T-helper 9 cell (primary cell): ENCODE data around the gene TLR3.
A peak's percentile ranks its signal among the peaks of the same experiment; 100 is the strongest.
"Not testable (repeated sequence)": the region's sequence is repeated elsewhere in the genome, so short reads cannot be mapped to it uniquely, and the experiment has no call there.

Experiments
- DNase-seq: peaks from one replicate; pipeline ENCODE4 v3.0.0-alpha.2; 2020

The TLR3 gene

GRCh38 chr4:186050135-186050534 lies 18.8 kb upstream of the TLR3 start:
- DNase-seq, result not testable (repeated sequence)

- DNase-seq, result no peak
Observed at GRCh38 chr4:186051096-186051495, 17.9 kb upstream of the TLR3 start.

GRCh38 chr4:186058253-186058979 lies 10.5 kb upstream of the TLR3 start:
- DNase-seq, result no peak

- DNase-seq, result no peak
Observed at GRCh38 chr4:186058980-186059316, 10.0 kb upstream of the TLR3 start.

- no peak for DNase-seq
Observed at GRCh38 chr4:186061921-186062320, 7.0 kb upstream of the TLR3 start.

GRCh38 chr4:186067757-186068385 lies 1.1 kb upstream of the TLR3 start:
- DNase-seq, result peak; percentile 3

GRCh38 chr4:186069729-186070128 lies 773 bp downstream of the TLR3 start:
- no peak for DNase-seq

GRCh38 chr4:186072516-186072915 lies 3.6 kb downstream of the TLR3 start:
- no peak for DNase-seq

- no peak for DNase-seq
Observed at GRCh38 chr4:186074189-186074588, 5.2 kb downstream of the TLR3 start.

GRCh38 chr4:186078981-186079638 lies 10.2 kb downstream of the TLR3 start:
- DNase-seq, result no peak

GRCh38 chr4:186079694-186080093 lies 10.7 kb downstream of the TLR3 start:
- DNase-seq, result no peak

- no peak for DNase-seq
Observed at GRCh38 chr4:186081202-186081807, 12.3 kb downstream of the TLR3 start.

- no peak for DNase-seq
Observed at GRCh38 chr4:186082221-186082620, 13.3 kb downstream of the TLR3 start.

- DNase-seq, result no peak
Observed at GRCh38 chr4:186088523-186088922, 19.6 kb downstream of the TLR3 start.

GRCh38 chr4:186092296-186092695 lies 23.3 kb downstream of the TLR3 start:
- no peak for DNase-seq

- DNase-seq, result no peak
Observed at GRCh38 chr4:186095406-186095805, 26.4 kb downstream of the TLR3 start.

- no peak for DNase-seq
Observed at GRCh38 chr4:186096681-186097165, 27.8 kb downstream of the TLR3 start.

GRCh38 chr4:186097386-186097785 lies 28.4 kb downstream of the TLR3 start:
- DNase-seq, result no peak

- no peak for DNase-seq
Observed at GRCh38 chr4:186102931-186103330, 34.0 kb downstream of the TLR3 start.

- DNase-seq, result peak; percentile 19
Observed at GRCh38 chr4:186104114-186104889, 35.3 kb downstream of the TLR3 start, which contains the start of gene FAM149A. FAM149A (plus strand) TSS chr4:186104704.

GRCh38 chr4:186104890-186105646 lies 36.1 kb downstream of the TLR3 start:
- no peak for DNase-seq
